Panc1 (cell line): ENCODE data around the gene MYLK. TPM values are rescaled to one million over a fixed set of nuclear protein-coding genes. Genes with fewer than 3 reads are reported as not detected.

Experiments used
- ATAC-seq: fragments of 200-7000 bp; cut with Tn5 transposase; 2 replicates; pipeline ENCODE4 v1.9.1; 2020; ENCODE audit warnings: mild to moderate bottlenecking, moderate library complexity
- BruUV-seq: library from RNA; stranded (reverse); fragments of 400-500 nt; replicated peaks from 2 replicates; lab custom pipeline; 2021; lab: Mats Ljungman, UMichigan
- CTCF ChIA-PET: fragments of 300-600 bp; sonication (Branson Sonifier 250); formaldehyde crosslinking; loops from one replicate; lab custom pipeline; 2022; ENCODE audit warnings: antibody characterized with exemption; lab: Charles Lee
- POLR2A ChIA-PET: fragments of 300-600 bp; sonication (Branson Sonifier 250); formaldehyde crosslinking; loops from one replicate; lab custom pipeline; 2022; ENCODE audit warnings: antibody characterized with exemption; lab: Charles Lee
- DNase-seq: peaks from one replicate; pipeline ENCODE4 v3.0.0-alpha.2; 2010; ENCODE audit warnings: low read depth, low spot score
- H3K27ac ChIP-seq: 2 replicates; pipeline ENCODE4 v1.5.1; 2011; ENCODE audit warnings: mild to moderate bottlenecking, low read length, inconsistent platforms
- H3K27me3 ChIP-seq: fragments of 200-500 bp; sonication (Bioruptor generic); 2 replicates; pipeline ENCODE4 v1.6.0; 2014; ENCODE audit warnings: low read length, inconsistent platforms; ENCODE audit not compliant: control insufficient read depth, insufficient read depth
- H3K36me3 ChIP-seq: fragments of 200-500 bp; sonication (Bioruptor generic); 2 replicates; pipeline ENCODE4 v1.5.1; 2014; ENCODE audit warnings: inconsistent platforms, mild to moderate bottlenecking, low read length, moderate library complexity; ENCODE audit not compliant: control insufficient read depth, insufficient read depth
- H3K4me1 ChIP-seq: 2 replicates; pipeline ENCODE4 v1.5.1; 2011; ENCODE audit warnings: inconsistent platforms, mild to moderate bottlenecking, low read length, moderate library complexity; ENCODE audit not compliant: control insufficient read depth, insufficient read depth
- H3K4me3 ChIP-seq, 2 experiments: 2 replicates each; pipeline ENCODE4 v1.5.1; 2011 to 2012; ENCODE audit warnings: low read depth in 2 of 2, low read length in 2 of 2, mild to moderate bottlenecking in 2 of 2, inconsistent platforms in 1 of 2, moderate library complexity in 1 of 2
- H3K9me3 ChIP-seq: fragments of 200-500 bp; sonication (Bioruptor generic); 2 replicates; pipeline ENCODE4 v1.5.1; 2014; ENCODE audit warnings: low read depth, mild to moderate bottlenecking, inconsistent platforms, low read length, moderate library complexity; ENCODE audit not compliant: control insufficient read depth, insufficient read depth
- POLR2AphosphoS5 ChIP-seq: IDR thresholded peaks from 2 replicates; pipeline ENCODE4 v1.6.1; 2012; ENCODE audit warnings: mild to moderate bottlenecking, low read depth, low read length, moderate library complexity
- SIN3A ChIP-seq: IDR thresholded peaks from 2 replicates; pipeline ENCODE4 v1.6.1; 2012; ENCODE audit warnings: low read depth, mild to moderate bottlenecking, low read length, moderate library complexity, borderline replicate concordance; ENCODE audit not compliant: insufficient read depth
- TCF7L2 ChIP-seq: IDR thresholded peaks from 2 replicates; pipeline ENCODE4 v1.6.1; 2011; ENCODE audit warnings: mild to moderate bottlenecking, low read depth, low read length, inconsistent platforms
- in situ Hi-C: cut with HindIII; loops from 2 replicates; pipeline ENCODE4 v1.10.0; 2016; ENCODE audit warnings: low sequenced_read_pairs, low pct_unique_long_range_greater_than_20kb
- intact Hi-C: fragments of 100-400 bp; cut with micrococcal nuclease; formaldehyde crosslinking; loops from one replicate; pipeline ENCODE4 v1.10.0; 2022; ENCODE audit not compliant: unreplicated experiment
- total RNA-seq: library from RNA; stranded (reverse); gene quantifications from one replicate; pipeline ENCODE4 v1.2.1, GENCODE V29; 2021; ENCODE audit not compliant: unreplicated experiment
- TF ChIP-seq, protein P1 (sequence below): fragments of 450-650 bp; IDR thresholded peaks from 2 replicates; pipeline ENCODE4 v1.5.1; 2017; ENCODE audit warnings: mild to moderate bottlenecking
- TF ChIP-seq, protein P2 (sequence below), 2 experiments: IDR thresholded peaks; 2 replicates each; pipeline ENCODE4 v1.6.1; 2011 to 2012; ENCODE audit warnings: low read depth in 2 of 2, control low read depth in 1 of 2, low read length in 1 of 2, mild to moderate bottlenecking in 1 of 2, moderate library complexity in 1 of 2; ENCODE audit not compliant: insufficient read depth in 1 of 2

MYLK gene
- total RNA-seq, 1 experiment from 2014 or later: 29.7 TPM

DNA sequence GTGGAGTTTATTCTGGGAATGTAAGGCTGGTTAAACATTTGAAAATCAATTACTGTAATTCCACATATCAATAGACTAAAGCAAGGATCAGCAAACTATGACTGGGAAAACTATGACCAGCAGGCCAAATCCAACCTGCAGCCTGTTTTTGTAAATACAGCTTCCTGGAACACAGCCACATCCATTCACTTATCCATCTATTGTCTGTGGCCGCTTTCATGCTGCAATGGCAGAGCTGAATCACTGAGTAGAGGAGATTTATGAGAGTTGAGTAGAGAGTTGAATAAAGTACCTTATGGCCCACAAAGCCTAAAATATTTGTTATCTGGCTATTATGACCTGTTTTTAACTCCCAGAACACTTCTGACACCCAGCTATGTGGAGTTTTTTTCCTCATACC is 12.2 kb downstream of the MYLK start:
- no TSS peak for BruUV-seq
- no peak overlapping the region for H3K4me3 ChIP-seq
- ATAC-seq (no peak), DNase-seq (no peak)
- no peaks in the 10 kb centered on the region for H3K36me3 ChIP-seq
- POLR2A ChIA-PET: no interaction called here
- CTCF ChIA-PET: no interaction called here
- H3K27me3 ChIP-seq: 0 out of 2 replicates have a peak, but pooled peaks cover 3% of the 10 kb centered on the region
- no peaks in the 10 kb centered on the region for H3K4me1 ChIP-seq
- H3K9me3 ChIP-seq: no peaks in the 10 kb centered on the region
- no peak overlapping the region for H3K27ac ChIP-seq
- in situ Hi-C loops: no loop called here
- TF ChIP-seq POLR2AphosphoS5 (no peak), TCF7L2 (no peak), SIN3A (no peak)
- TF ChIP-seq, protein P1, sequence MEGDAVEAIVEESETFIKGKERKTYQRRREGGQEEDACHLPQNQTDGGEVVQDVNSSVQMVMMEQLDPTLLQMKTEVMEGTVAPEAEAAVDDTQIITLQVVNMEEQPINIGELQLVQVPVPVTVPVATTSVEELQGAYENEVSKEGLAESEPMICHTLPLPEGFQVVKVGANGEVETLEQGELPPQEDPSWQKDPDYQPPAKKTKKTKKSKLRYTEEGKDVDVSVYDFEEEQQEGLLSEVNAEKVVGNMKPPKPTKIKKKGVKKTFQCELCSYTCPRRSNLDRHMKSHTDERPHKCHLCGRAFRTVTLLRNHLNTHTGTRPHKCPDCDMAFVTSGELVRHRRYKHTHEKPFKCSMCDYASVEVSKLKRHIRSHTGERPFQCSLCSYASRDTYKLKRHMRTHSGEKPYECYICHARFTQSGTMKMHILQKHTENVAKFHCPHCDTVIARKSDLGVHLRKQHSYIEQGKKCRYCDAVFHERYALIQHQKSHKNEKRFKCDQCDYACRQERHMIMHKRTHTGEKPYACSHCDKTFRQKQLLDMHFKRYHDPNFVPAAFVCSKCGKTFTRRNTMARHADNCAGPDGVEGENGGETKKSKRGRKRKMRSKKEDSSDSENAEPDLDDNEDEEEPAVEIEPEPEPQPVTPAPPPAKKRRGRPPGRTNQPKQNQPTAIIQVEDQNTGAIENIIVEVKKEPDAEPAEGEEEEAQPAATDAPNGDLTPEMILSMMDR: no peak
- TF ChIP-seq, protein P2, sequence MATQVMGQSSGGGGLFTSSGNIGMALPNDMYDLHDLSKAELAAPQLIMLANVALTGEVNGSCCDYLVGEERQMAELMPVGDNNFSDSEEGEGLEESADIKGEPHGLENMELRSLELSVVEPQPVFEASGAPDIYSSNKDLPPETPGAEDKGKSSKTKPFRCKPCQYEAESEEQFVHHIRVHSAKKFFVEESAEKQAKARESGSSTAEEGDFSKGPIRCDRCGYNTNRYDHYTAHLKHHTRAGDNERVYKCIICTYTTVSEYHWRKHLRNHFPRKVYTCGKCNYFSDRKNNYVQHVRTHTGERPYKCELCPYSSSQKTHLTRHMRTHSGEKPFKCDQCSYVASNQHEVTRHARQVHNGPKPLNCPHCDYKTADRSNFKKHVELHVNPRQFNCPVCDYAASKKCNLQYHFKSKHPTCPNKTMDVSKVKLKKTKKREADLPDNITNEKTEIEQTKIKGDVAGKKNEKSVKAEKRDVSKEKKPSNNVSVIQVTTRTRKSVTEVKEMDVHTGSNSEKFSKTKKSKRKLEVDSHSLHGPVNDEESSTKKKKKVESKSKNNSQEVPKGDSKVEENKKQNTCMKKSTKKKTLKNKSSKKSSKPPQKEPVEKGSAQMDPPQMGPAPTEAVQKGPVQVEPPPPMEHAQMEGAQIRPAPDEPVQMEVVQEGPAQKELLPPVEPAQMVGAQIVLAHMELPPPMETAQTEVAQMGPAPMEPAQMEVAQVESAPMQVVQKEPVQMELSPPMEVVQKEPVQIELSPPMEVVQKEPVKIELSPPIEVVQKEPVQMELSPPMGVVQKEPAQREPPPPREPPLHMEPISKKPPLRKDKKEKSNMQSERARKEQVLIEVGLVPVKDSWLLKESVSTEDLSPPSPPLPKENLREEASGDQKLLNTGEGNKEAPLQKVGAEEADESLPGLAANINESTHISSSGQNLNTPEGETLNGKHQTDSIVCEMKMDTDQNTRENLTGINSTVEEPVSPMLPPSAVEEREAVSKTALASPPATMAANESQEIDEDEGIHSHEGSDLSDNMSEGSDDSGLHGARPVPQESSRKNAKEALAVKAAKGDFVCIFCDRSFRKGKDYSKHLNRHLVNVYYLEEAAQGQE (IDR thresholded peaks at IDR 0.05; ENCODE audit: insufficient read depth in 1 of 2, low read depth in 2 of 2, low read length in 1 of 2): no peak
- intact Hi-C loops: no loop called here

DNA sequence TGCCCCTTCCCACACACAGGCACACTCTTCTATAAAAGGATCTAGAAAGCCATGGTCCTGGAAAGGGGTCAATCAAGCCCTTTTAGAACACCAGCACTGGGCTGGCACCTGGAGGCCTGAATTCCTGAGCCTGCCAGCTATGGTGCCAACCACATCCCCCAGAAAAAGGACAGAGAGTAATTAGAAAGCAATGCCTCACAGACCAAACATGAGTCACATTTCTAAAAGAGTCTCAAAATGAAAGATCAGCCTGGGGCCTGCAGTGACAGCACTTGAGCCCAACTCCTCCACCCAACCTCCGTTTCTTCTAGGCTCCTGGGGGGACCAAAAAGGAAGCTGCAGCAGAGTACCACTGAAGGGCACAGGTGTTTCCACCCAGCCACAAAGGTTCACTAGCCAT is 14.1 kb downstream of the MYLK start:
- Histone ChIP-seq H3K27ac (no peak overlapping the region), H3K4me1 (no peaks in the 10 kb centered on the region), H3K9me3 (no peaks in the 10 kb centered on the region), H3K36me3 (no peaks in the 10 kb centered on the region), H3K4me3 (no peak overlapping the region), H3K27me3 (no peaks in the 10 kb centered on the region)
- CTCF ChIA-PET: no interaction called here
- in situ Hi-C loops: no loop called here
- intact Hi-C loops: no loop called here
- ATAC-seq: peak; percentile 71
- no TSS peak for BruUV-seq
- TF ChIP-seq, protein P2 (IDR thresholded peaks at IDR 0.05; ENCODE audit: insufficient read depth in 1 of 2, low read depth in 2 of 2, low read length in 1 of 2): no peak
- TF ChIP-seq, protein P1: no peak
- TF ChIP-seq SIN3A: no peak
- POLR2A ChIA-PET: no interaction called here
- DNase-seq: no peak
